ENCODE results near the gene RAD51D. TPM values are rescaled to one million over a fixed set of nuclear protein-coding genes. Genes with fewer than 3 reads are reported as not detected.

RAD51D gene
- total RNA-seq, 1 donor: 14.8 TPM

DNA sequence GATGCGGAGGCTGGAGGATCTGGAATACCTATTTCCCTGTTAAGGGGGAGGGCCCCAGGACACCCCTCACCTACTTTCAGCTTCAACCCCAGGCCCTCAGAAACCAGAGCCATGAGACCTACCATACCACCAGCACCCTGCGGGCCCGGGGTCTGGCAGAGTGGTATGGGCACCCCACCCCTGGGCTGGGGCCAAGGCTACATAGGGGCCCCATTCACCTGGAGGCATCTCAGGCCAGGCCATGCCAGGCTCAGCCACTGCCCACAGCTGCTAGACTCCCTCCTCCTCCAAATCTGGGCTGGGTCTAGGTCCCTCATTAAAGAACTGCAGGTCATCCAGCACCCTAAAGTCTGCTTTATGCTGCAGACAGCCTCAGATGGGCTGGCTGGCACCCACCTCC is 10.7 kb upstream of the RAD51D start:
- no peak overlapping the region for H3K4me3 ChIP-seq (ENCODE audit: low read depth, low read length)
- TF ChIP-seq, protein P1, sequence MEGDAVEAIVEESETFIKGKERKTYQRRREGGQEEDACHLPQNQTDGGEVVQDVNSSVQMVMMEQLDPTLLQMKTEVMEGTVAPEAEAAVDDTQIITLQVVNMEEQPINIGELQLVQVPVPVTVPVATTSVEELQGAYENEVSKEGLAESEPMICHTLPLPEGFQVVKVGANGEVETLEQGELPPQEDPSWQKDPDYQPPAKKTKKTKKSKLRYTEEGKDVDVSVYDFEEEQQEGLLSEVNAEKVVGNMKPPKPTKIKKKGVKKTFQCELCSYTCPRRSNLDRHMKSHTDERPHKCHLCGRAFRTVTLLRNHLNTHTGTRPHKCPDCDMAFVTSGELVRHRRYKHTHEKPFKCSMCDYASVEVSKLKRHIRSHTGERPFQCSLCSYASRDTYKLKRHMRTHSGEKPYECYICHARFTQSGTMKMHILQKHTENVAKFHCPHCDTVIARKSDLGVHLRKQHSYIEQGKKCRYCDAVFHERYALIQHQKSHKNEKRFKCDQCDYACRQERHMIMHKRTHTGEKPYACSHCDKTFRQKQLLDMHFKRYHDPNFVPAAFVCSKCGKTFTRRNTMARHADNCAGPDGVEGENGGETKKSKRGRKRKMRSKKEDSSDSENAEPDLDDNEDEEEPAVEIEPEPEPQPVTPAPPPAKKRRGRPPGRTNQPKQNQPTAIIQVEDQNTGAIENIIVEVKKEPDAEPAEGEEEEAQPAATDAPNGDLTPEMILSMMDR (IDR thresholded peaks at IDR 0.05; ENCODE audit: insufficient read depth, low read length): no peak
- DNase-seq (ENCODE audit: low read depth): no peak

DNA sequence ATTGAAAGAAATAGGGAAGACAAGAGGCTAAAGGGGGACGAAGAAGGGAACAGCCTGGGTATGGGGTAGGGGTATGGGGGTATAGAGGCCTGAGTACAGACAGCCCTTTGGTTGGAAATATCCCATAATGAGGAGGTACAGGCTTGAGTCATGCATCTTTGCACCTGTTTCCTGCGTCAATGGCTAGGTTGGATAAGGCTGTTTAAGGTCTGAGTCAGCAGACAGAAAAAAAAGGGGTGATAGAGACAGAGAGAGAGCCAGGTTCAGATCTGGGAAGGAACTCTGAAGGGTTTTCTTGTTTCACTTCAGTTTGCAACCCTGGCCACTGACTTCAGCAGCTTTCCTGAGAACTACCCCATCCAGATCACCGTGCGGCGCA is 10.3 kb upstream of the RAD51D start:
- H3K4me3 ChIP-seq (ENCODE audit: low read depth, low read length): no peak overlapping the region
- no peak for DNase-seq (ENCODE audit: low read depth)
- TF ChIP-seq, protein P1 (IDR thresholded peaks at IDR 0.05; ENCODE audit: insufficient read depth, low read length): no peak

DNA sequence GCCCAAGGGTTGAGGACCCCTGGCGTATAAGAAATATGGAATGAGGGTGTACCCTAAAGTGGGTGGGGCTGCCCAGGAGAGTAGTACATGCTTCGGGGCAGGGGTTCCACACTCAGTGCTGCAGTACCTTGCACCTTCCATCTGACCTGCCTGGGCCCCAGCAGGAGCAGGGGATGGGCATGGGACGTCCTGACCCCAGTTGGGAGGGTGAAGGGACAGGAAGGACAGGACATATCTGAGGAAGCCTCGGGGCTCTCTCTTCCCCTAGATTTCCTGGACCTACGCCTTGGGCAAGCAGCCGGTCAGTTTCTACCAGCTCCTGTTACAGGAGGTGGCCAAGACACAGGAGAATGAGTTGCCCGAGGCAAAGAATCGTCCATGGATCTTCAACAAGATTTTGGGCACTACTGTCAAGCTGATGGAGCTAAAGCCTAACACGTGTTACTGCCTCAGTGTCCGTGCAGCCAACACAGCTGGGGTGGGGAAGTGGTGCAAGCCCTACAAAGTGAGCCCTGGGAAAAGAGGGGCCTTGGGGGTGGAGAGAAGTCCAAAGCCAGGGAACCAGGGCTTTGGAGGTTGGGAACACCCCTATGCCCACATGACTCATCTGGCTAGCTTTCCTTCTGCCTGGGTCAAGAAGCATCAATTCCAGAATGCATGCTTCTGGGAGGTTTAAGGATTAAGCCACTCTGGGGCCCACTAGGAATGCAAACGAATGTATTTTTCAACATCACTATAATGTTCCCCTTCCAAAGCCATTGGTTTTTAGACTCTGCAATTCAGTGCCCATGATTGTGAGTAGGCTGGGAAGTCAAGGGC is 9.7 kb upstream of the RAD51D start:
- no peak overlapping the region for H3K4me3 ChIP-seq (ENCODE audit: low read depth, low read length)
- TF ChIP-seq, protein P1 (IDR thresholded peaks at IDR 0.05; ENCODE audit: insufficient read depth, low read length): no peak
- DNase-seq (ENCODE audit: low read depth): peak; percentile 53

DNA sequence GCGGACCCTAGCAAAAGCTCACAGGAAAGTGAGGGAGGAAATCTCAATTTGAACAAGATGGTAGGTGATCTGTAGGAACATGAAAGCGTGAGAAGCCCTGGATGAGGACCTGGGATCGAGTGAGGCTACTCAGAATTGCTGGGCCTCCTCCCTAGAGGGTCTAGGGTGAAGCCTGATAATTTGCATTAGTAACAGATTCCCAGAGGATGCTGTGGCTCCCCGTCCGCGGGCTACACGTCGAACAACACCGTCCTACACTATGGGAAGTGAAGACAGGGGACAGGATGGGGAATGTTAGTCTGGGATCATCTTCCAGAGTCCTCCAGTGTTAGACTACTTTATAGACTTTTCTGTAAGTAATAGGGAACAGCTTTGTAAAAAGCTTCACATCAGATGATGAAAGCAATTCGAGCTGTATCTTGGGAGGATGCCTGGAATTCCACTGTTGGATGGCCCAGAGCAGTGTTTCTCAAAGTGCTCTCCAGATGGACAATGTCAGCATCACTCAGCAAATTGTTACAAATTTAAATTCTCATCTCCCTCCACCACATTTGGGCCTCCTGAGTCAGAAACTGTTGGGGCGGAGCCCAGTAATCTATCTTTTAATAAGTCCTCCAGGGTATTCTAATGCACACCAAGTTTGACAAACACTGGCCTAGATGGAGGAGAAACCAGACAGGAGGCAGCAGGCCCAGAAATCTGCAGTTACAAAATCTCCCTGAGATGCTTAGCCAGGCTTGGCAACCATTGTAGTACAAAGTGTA is 8.3 kb upstream of the RAD51D start:
- no peak overlapping the region for H3K4me3 ChIP-seq (ENCODE audit: low read depth, low read length)
- peak; percentile 97 for DNase-seq (ENCODE audit: low read depth)
- TF ChIP-seq, protein P1 (IDR thresholded peaks at IDR 0.05; ENCODE audit: insufficient read depth, low read length): no peak

DNA sequence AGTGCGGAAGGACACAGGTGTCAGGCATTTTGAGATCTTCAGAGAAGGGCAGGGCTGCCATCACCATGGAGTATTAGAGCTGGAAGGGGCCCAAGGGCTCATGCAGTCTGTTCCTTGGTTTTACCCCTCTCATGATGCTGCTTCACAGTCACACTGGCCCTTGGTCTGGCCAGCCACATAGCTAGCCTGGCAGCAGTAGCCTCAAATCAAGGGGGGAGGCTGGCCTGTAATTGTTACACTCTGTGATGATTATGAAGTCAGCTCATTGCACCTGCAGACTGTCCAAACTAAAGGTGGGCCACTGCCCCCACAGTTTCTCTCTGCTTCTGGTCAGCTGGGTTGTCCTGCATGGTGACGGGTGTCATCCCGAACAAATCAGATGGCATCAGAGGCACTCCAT is 1.7 kb upstream of the RAD51D start, which contains the start of gene FNDC8:
FNDC8 (plus strand) TSS at position 301 of the 400 bp plus-strand sequence; CDS start at position 380, 79 bp downstream.
- TF ChIP-seq, protein P1 (IDR thresholded peaks at IDR 0.05; ENCODE audit: insufficient read depth, low read length): no peak
- DNase-seq (ENCODE audit: low read depth): no peak
- no peak within 1 kb of the TSS for H3K4me3 ChIP-seq (ENCODE audit: low read depth, low read length)

GRCh38 chr17:35117984-35118383 is 1.7 kb downstream of the RAD51D start:
- TF ChIP-seq, protein P1 (IDR thresholded peaks at IDR 0.05; ENCODE audit: insufficient read depth, low read length): peak; percentile 18
- peak; percentile 26 for DNase-seq (ENCODE audit: low read depth)
- H3K4me3 ChIP-seq (ENCODE audit: low read depth, low read length): no peak overlapping the region

Measured in fibroblast of the aortic adventitia (primary cell).